Kidney epithelial cell (primary cell): Measurements from ENCODE around the gene TMEM9B. TPM values are rescaled to one million over a fixed set of nuclear protein-coding genes. Genes with fewer than 3 reads are reported as not detected.
A peak's percentile ranks its signal among the peaks of the same experiment; 100 is the strongest.

Experiments used
- DNase-seq: peaks from one replicate; pipeline ENCODE4 v3.0.0-alpha.2; 2010; ENCODE audit warnings: low read depth
- H3K27me3 ChIP-seq: 2 replicates; pipeline ENCODE4 v1.6.0; 2011; ENCODE audit warnings: low read length; ENCODE audit not compliant: control insufficient read depth, insufficient read depth
- H3K36me3 ChIP-seq: 2 replicates; pipeline ENCODE4 v1.5.1; 2011; ENCODE audit warnings: low read length; ENCODE audit not compliant: control insufficient read depth, insufficient read depth
- H3K4me3 ChIP-seq: 2 replicates; pipeline ENCODE4 v1.5.1; 2011; ENCODE audit warnings: low read depth, mild to moderate bottlenecking, control low read depth, low read length
- CTCF ChIP-seq: IDR thresholded peaks from 2 replicates; pipeline ENCODE4 v1.5.1; 2011; ENCODE audit warnings: mild to moderate bottlenecking, moderate library complexity, low read length, control low read depth, inconsistent platforms; ENCODE audit not compliant: insufficient read depth, poor library complexity, severe bottlenecking
- total RNA-seq: library from RNA; depleted of rRNA; stranded (reverse); fragments of >200 nt; gene quantifications from 2 replicates; pipeline ENCODE4 v1.2.3, GENCODE V29; 2015

Gene TMEM9B
- total RNA-seq, 1 donor from 2014 or later = 51.4 TPM

GRCh38 chr11:8967184-8967583 lies 2.9 kb upstream of the TMEM9B start:
- TF ChIP-seq CTCF = no peak
- DNase-seq = no peak

GRCh38 chr11:8963569-8964323 lies 496 bp downstream of the TMEM9B start:
- Histone ChIP-seq H3K36me3 (no peaks in the 10 kb centered on the region), H3K4me3 (peak overlapping the region; percentile 69), H3K27me3 (no peaks in the 10 kb centered on the region)
- peak; percentile 43 for DNase-seq
- TF ChIP-seq CTCF = no peak

More at GRCh38 chr11:8967184-8967583, 2.9 kb upstream of the TMEM9B start:
- Histone ChIP-seq H3K4me3 (no peak overlapping the region), H3K27me3 (no peaks in the 10 kb centered on the region), H3K36me3 (no peaks in the 10 kb centered on the region)

GRCh38 chr11:8962841-8963240 lies 1.4 kb downstream of the TMEM9B start:
- Histone ChIP-seq H3K27me3 (no peaks in the 10 kb centered on the region), H3K4me3 (no peak overlapping the region), H3K36me3 (no peaks in the 10 kb centered on the region)
- DNase-seq = no peak
- TF ChIP-seq CTCF = no peak

- Histone ChIP-seq H3K36me3 (no peaks in the 10 kb centered on the region), H3K27me3 (no peaks in the 10 kb centered on the region), H3K4me3 (no peak overlapping the region)
- no peak for DNase-seq
- TF ChIP-seq CTCF = no peak
Observed at GRCh38 chr11:8961401-8961800, 2.8 kb downstream of the TMEM9B start.

- DNase-seq = peak; percentile 51
- peak; percentile 69 for TF ChIP-seq CTCF
- Histone ChIP-seq H3K4me3 (no peak overlapping the region), H3K36me3 (no peaks in the 10 kb centered on the region), H3K27me3 (no peaks in the 10 kb centered on the region)
Observed at GRCh38 chr11:8959546-8960166, 4.6 kb downstream of the TMEM9B start.

- H3K27me3 ChIP-seq = no peaks in the 10 kb centered on the region
- H3K4me3 ChIP-seq = no peak overlapping the region
- no peaks in the 10 kb centered on the region for H3K36me3 ChIP-seq
- no peak for DNase-seq
- no peak for TF ChIP-seq CTCF
Observed at GRCh38 chr11:8956860-8957259, 7.4 kb downstream of the TMEM9B start.
